Neural progenitor cell (in vitro differentiated cells): ENCODE data around the gene ZNF93. TPM values are rescaled to one million over a fixed set of nuclear protein-coding genes. Genes with fewer than 3 reads are reported as not detected.

Source experiments
- DNase-seq: peaks from one replicate; pipeline ENCODE4 v3.0.0-alpha.2; 2016; ENCODE audit warnings: low spot score
- H2AFZ ChIP-seq: fragments of 200-600 bp; sonication (generic); replicated peaks from 2 replicates; pipeline ENCODE4 v1.6.1; 2016; ENCODE audit warnings: antibody characterized with exemption
- H3F3A ChIP-seq: fragments of 200-600 bp; sonication (generic); 2 replicates; pipeline ENCODE4 v1.6.1; 2016; ENCODE audit warnings: antibody characterized with exemption, low read depth
- H3K27ac ChIP-seq: fragments of 200-600 bp; sonication (generic); 2 replicates; pipeline ENCODE4 v1.5.1; 2016; ENCODE audit warnings: mild to moderate bottlenecking
- H3K27me3 ChIP-seq: fragments of 200-600 bp; sonication (generic); 2 replicates; pipeline ENCODE4 v1.6.1; 2016; ENCODE audit warnings: mild to moderate bottlenecking, moderate library complexity
- H3K36me3 ChIP-seq: fragments of 200-600 bp; sonication (generic); 2 replicates; pipeline ENCODE4 v1.5.1; 2016
- H3K4me1 ChIP-seq: fragments of 200-600 bp; sonication (generic); 2 replicates; pipeline ENCODE4 v1.6.1; 2016; ENCODE audit warnings: mixed run types
- H3K4me2 ChIP-seq: fragments of 200-600 bp; sonication (generic); 2 replicates; pipeline ENCODE4 v1.6.1; 2016
- H3K4me3 ChIP-seq: fragments of 200-600 bp; sonication (generic); 2 replicates; pipeline ENCODE4 v1.5.1; 2016
- H3K79me2 ChIP-seq: fragments of 200-600 bp; sonication (generic); 2 replicates; pipeline ENCODE4 v1.6.1; 2016; ENCODE audit warnings: low read depth
- H3K9ac ChIP-seq: fragments of 200-600 bp; sonication (generic); 2 replicates; pipeline ENCODE4 v1.6.1; 2016
- H3K9me3 ChIP-seq: fragments of 200-600 bp; sonication (generic); 2 replicates; pipeline ENCODE4 v1.5.1; 2016; ENCODE audit warnings: low read depth
- H4K20me1 ChIP-seq: fragments of 200-600 bp; sonication (generic); 2 replicates; pipeline ENCODE4 v1.6.1; 2016; ENCODE audit warnings: low read depth
- H3K27ac Mint-ChIP-seq: 3 replicates; pipeline ENCODE4 v1.8.0; 2021; ENCODE audit warnings: mixed read lengths
- H3K27me3 Mint-ChIP-seq: 2 replicates; pipeline ENCODE4 v1.8.0; 2022; ENCODE audit warnings: low read depth, mild to moderate bottlenecking, inconsistent platforms, moderate library complexity, mixed read lengths; ENCODE audit not compliant: insufficient read depth
- H3K36me3 Mint-ChIP-seq: 3 replicates; pipeline ENCODE4 v1.8.0; 2021; ENCODE audit warnings: mixed read lengths
- H3K4me1 Mint-ChIP-seq: 3 replicates; pipeline ENCODE4 v1.8.0; 2021; ENCODE audit warnings: mixed read lengths
- H3K4me3 Mint-ChIP-seq: 3 replicates; pipeline ENCODE4 v1.8.0; 2021; ENCODE audit warnings: mild to moderate bottlenecking, moderate library complexity, mixed read lengths
- H3K9me3 Mint-ChIP-seq: 3 replicates; pipeline ENCODE4 v1.8.0; 2020; ENCODE audit warnings: mixed read lengths
- CTCF ChIP-seq: fragments of 200-600 bp; sonication (generic); IDR thresholded peaks from 2 replicates; pipeline ENCODE4 v1.5.1; 2017; ENCODE audit warnings: antibody characterized with exemption, mild to moderate bottlenecking
- EZH2 ChIP-seq: fragments of 200-600 bp; sonication (generic); IDR thresholded peaks from 2 replicates; pipeline ENCODE4 v1.6.1; 2017; ENCODE audit warnings: antibody characterized with exemption, mild to moderate bottlenecking, moderate library complexity
- EZH2phosphoT487 ChIP-seq: fragments of 200-600 bp; sonication (generic); IDR thresholded peaks from 2 replicates; pipeline ENCODE4 v1.6.1; 2017; ENCODE audit warnings: antibody characterized with exemption
- total RNA-seq: library from RNA; depleted of rRNA; stranded (reverse); fragments of >200 nt; gene quantifications from 2 replicates; pipeline ENCODE4 v1.2.3, GENCODE V29; 2015; ENCODE audit warnings: low replicate concordance

ZNF93 gene
- total RNA-seq, 1 donor from 2014 or later, result 72.7 TPM

- H3K27me3 Mint-ChIP-seq, result peaks cover 3% of the 10 kb centered on the region
- peaks cover 100% of the 10 kb centered on the region for H3K79me2 ChIP-seq
- H3K27ac ChIP-seq, result no peak overlapping the region
- H3K27ac Mint-ChIP-seq, result no peak overlapping the region
- peaks cover 12% of the 10 kb centered on the region for H3K9me3 ChIP-seq
- no peaks in the 10 kb centered on the region for H3K4me1 Mint-ChIP-seq
- H3K4me3 Mint-ChIP-seq, result no peak overlapping the region
- H3K4me3 ChIP-seq, result no peak overlapping the region
- peaks cover 7% of the 10 kb centered on the region for H3F3A ChIP-seq
- H4K20me1 ChIP-seq, result peaks cover 50% of the 10 kb centered on the region
- H3K36me3 ChIP-seq, result peaks cover 41% of the 10 kb centered on the region
- H3K4me2 ChIP-seq, result no peak overlapping the region
- H2AFZ ChIP-seq, result no peak overlapping the region
- DNase-seq, result no peak
- H3K27me3 ChIP-seq, result no peaks in the 10 kb centered on the region
- H3K4me1 ChIP-seq, result peaks cover 16% of the 10 kb centered on the region
- peaks cover 67% of the 10 kb centered on the region for H3K36me3 Mint-ChIP-seq
- no peak overlapping the region for H3K9ac ChIP-seq
- no peak for TF ChIP-seq EZH2
- no peak for TF ChIP-seq CTCF
- TF ChIP-seq EZH2phosphoT487, result no peak
- peaks cover 76% of the 10 kb centered on the region for H3K9me3 Mint-ChIP-seq
Observed at GRCh38 chr19:19871932-19872331, 28.8 kb upstream of the ZNF93 start.

- Histone ChIP-seq H2AFZ (no peak overlapping the region), H3K9me3 (peaks cover 12% of the 10 kb centered on the region), H3K27ac (no peak overlapping the region), H3K79me2 (peaks cover 100% of the 10 kb centered on the region), H3K27me3 (no peaks in the 10 kb centered on the region), H3K4me3 (no peak overlapping the region), H3K4me1 (peaks cover 10% of the 10 kb centered on the region), H4K20me1 (peaks cover 35% of the 10 kb centered on the region), H3F3A (peaks cover 7% of the 10 kb centered on the region), H3K36me3 (peaks cover 53% of the 10 kb centered on the region), H3K4me2 (no peak overlapping the region), H3K9ac (no peak overlapping the region)
- Mint-ChIP-seq H3K9me3 (peaks cover 73% of the 10 kb centered on the region), H3K4me1 (no peaks in the 10 kb centered on the region), H3K36me3 (peaks cover 63% of the 10 kb centered on the region), H3K27ac (no peak overlapping the region), H3K4me3 (no peak overlapping the region), H3K27me3 (peaks cover 3% of the 10 kb centered on the region)
- no peak for TF ChIP-seq CTCF
- TF ChIP-seq EZH2phosphoT487, result no peak
- no peak for TF ChIP-seq EZH2
- no peak for DNase-seq
Observed at GRCh38 chr19:19873381-19873780, 27.4 kb upstream of the ZNF93 start.

- peaks cover 6% of the 10 kb centered on the region for H4K20me1 ChIP-seq
Observed at GRCh38 chr19:19877724-19878123, 23.0 kb upstream of the ZNF93 start.

More at GRCh38 chr19:19877724-19878123, 23.0 kb upstream of the ZNF93 start:
- Histone ChIP-seq H3K9ac (no peak overlapping the region), H3K27me3 (no peaks in the 10 kb centered on the region), H2AFZ (no peak overlapping the region), H3K79me2 (peaks cover 100% of the 10 kb centered on the region), H3K36me3 (peaks cover 87% of the 10 kb centered on the region), H3K9me3 (peaks cover 34% of the 10 kb centered on the region), H3K4me2 (no peak overlapping the region), H3K27ac (no peak overlapping the region), H3K4me1 (no peaks in the 10 kb centered on the region), H3F3A (peaks cover 11% of the 10 kb centered on the region), H3K4me3 (no peak overlapping the region)
- Mint-ChIP-seq H3K9me3 (peaks cover 75% of the 10 kb centered on the region), H3K36me3 (peaks cover 65% of the 10 kb centered on the region), H3K4me1 (no peaks in the 10 kb centered on the region), H3K4me3 (no peak overlapping the region), H3K27ac (no peak overlapping the region), H3K27me3 (peaks cover 5% of the 10 kb centered on the region)
- no peak for DNase-seq
- TF ChIP-seq EZH2phosphoT487 (no peak), EZH2 (no peak), CTCF (no peak)
